GM12878 (cell line): ENCODE data around the gene MAP3K7. TPM values are rescaled to one million over a fixed set of nuclear protein-coding genes. Genes with fewer than 3 reads are reported as not detected.

Experiments used
- ATAC-seq: fragments of 200-7000 bp; cut with Tn5 transposase; 3 replicates; pipeline ENCODE4 v1.9.1; 2020; ENCODE audit warnings: mild to moderate bottlenecking, moderate library complexity
- BruUV-seq: library from RNA; stranded (reverse); fragments of 400-500 nt; replicated peaks from 2 replicates; lab custom pipeline; 2021; lab: Mats Ljungman, UMichigan
- CTCF ChIA-PET: fragments of 300-600 bp; sonication (Branson Sonifier 250); formaldehyde crosslinking; extraction: SDS; loops from one replicate; lab custom pipeline; 2021; ENCODE audit warnings: inconsistent platforms; lab: Yijun Ruan, JAX
- POLR2A ChIA-PET: fragments of 350-600 bp; formaldehyde crosslinking; extraction: SDS; loops from one replicate; lab custom pipeline; 2021; ENCODE audit warnings: inconsistent platforms; lab: Charles Lee
- RAD21 ChIA-PET: fragments of 300-600 bp; sonication (Branson Sonifier 250); formaldehyde crosslinking; loops from one replicate; lab custom pipeline; 2023; ENCODE audit warnings: antibody characterized with exemption; ENCODE audit not compliant: unreplicated experiment; lab: Charles Lee
- SMC1A ChIA-PET: fragments of 300-600 bp; sonication (Branson Sonifier 250); formaldehyde crosslinking; loops from one replicate; lab custom pipeline; 2023; ENCODE audit not compliant: unreplicated experiment, uncharacterized antibody; lab: Charles Lee
- DNase-seq: peaks from one replicate; pipeline ENCODE4 v3.0.0-alpha.2; 2011; ENCODE audit warnings: low read depth, low spot score
- FAIRE-seq: peaks from 3 replicates; lab custom pipeline; 2011; peaks lifted over from hg19 to GRCh38; lab: Jason Lieb, UNC
- H2AFZ ChIP-seq: 2 replicates; pipeline ENCODE4 v1.6.0; 2011; ENCODE audit warnings: low read depth, low read length, control low read depth; ENCODE audit not compliant: control insufficient read depth
- H3K27ac ChIP-seq: 2 replicates; pipeline ENCODE4 v1.5.1; 2011; ENCODE audit warnings: control low read depth; ENCODE audit not compliant: control insufficient read depth, insufficient read depth
- H3K27me3 ChIP-seq, 2 experiments: replicated peaks in 1 of 2; 2 replicates each; pipeline versions ENCODE4 v1.6.0 to v1.6.1; 2011; ENCODE audit warnings: low read length in 1 of 2; ENCODE audit not compliant: control insufficient read depth in 2 of 2, insufficient read depth in 2 of 2
- H3K36me3 ChIP-seq, 2 experiments: 2 replicates each; pipeline ENCODE4 v1.5.1; 2011; ENCODE audit warnings: low read length in 1 of 2; ENCODE audit not compliant: control insufficient read depth in 2 of 2, insufficient read depth in 2 of 2
- H3K4me1 ChIP-seq: 2 replicates; pipeline ENCODE4 v1.6.1; 2011; ENCODE audit warnings: mild to moderate bottlenecking, low read length, moderate library complexity, mixed read lengths; ENCODE audit not compliant: control insufficient read depth, insufficient read depth
- H3K4me2 ChIP-seq: 2 replicates; pipeline ENCODE4 v1.6.0; 2011; ENCODE audit warnings: control low read depth; ENCODE audit not compliant: control insufficient read depth, insufficient read depth
- H3K4me3 ChIP-seq: fragments of 200-600 bp; sonication (generic); 2 replicates; pipeline ENCODE4 v1.5.1; 2016
- H3K79me2 ChIP-seq: 2 replicates; pipeline ENCODE4 v1.6.0; 2011; ENCODE audit warnings: low read length; ENCODE audit not compliant: control insufficient read depth, insufficient read depth
- H3K9ac ChIP-seq: 2 replicates; pipeline ENCODE4 v1.8.0; 2011; ENCODE audit warnings: low read length, control low read depth, mixed read lengths; ENCODE audit not compliant: control insufficient read depth, insufficient read depth
- H3K9me3 ChIP-seq: replicated peaks from 3 replicates; pipeline ENCODE4 v1.5.1; 2011; ENCODE audit warnings: mild to moderate bottlenecking, low read length; ENCODE audit not compliant: control insufficient read depth, insufficient read depth
- H4K20me1 ChIP-seq: 2 replicates; pipeline ENCODE4 v1.6.0; 2011; ENCODE audit not compliant: control insufficient read depth, insufficient read depth
- BRCA1 ChIP-seq: IDR thresholded peaks from 2 replicates; pipeline ENCODE4 v1.6.1; 2011; ENCODE audit warnings: low read depth, low read length, improper control_type of control experiment
- HDAC2 ChIP-seq: fragments of 200-600 bp; sonication (generic); IDR thresholded peaks from 2 replicates; pipeline ENCODE4 v1.6.1; 2017
- RUNX3 ChIP-seq: IDR thresholded peaks from 2 replicates; pipeline ENCODE4 v1.6.1; 2012; ENCODE audit warnings: low read length, inconsistent platforms
- SUPT20H ChIP-seq: IDR thresholded peaks from 2 replicates; pipeline ENCODE4 v1.6.1; 2011; ENCODE audit warnings: low read depth, mild to moderate bottlenecking, low read length, moderate library complexity, borderline replicate concordance; ENCODE audit not compliant: control insufficient read depth
- TBL1XR1 ChIP-seq: IDR thresholded peaks from 2 replicates; pipeline ENCODE4 v1.6.1; 2012; ENCODE audit warnings: low read depth, low read length, improper control_type of control experiment
- TCF12 ChIP-seq: IDR thresholded peaks from 2 replicates; pipeline ENCODE4 v1.6.1; 2011; ENCODE audit warnings: low read depth, mild to moderate bottlenecking, low read length
- WGBS: methylation state at CpG from one replicate; pipeline ENCODE4 v1.1.6; 2016; ENCODE audit warnings: low lambda C conversion rate; ENCODE audit not compliant: insufficient replicate concordance, insufficient coverage; ENCODE audit errors: missing lambda C conversion rate; 5-methylcytosine and 5-hydroxymethylcytosine counted together
- in situ Hi-C: fragments of 300-500 bp; cut with MboI; formaldehyde crosslinking; loops from 9 replicates; pipeline ENCODE4 v1.14.3; 2018; ENCODE audit warnings: mixed read lengths
- intact Hi-C: fragments of 100-400 bp; cut with micrococcal nuclease; formaldehyde crosslinking; loops from one replicate; pipeline ENCODE4 v1.14.2; 2022; ENCODE audit not compliant: unreplicated experiment
- polyA plus RNA-seq, 11 experiments: library from polyadenylated mRNA; depleted of rRNA in 4 of 11; unstranded in 6 of 11; stranded (reverse) in 5 of 11; fragments of >200 nt; fragmentation: Nextera tagmentation in 4 of 11; fragmentation: Illumina TruSeq in 1 of 11; extraction: Ambion mirVana in 4 of 11; extraction: Trizol in 1 of 11; gene quantifications; 1 replicate in 1 of 11; 2 replicates in 10 of 11; pipeline versions ENCODE4 v1.2.1 to v1.2.3, GENCODE V29; 2011 to 2016; ENCODE audit warnings: inconsistent platforms in 2 of 11, missing spikeins in 2 of 11, low read depth in 1 of 11
- total RNA-seq, 4 experiments: library from RNA; depleted of rRNA in 3 of 4; stranded (reverse); fragments of >200 nt in 3 of 4; fragmentation: Illumina TruSeq in 1 of 4; extraction: Trizol in 1 of 4; gene quantifications; 2 replicates each; pipeline versions ENCODE4 v1.2.1 to v1.2.3, GENCODE V29; 2013 to 2021
- TF ChIP-seq, protein P1 (sequence below): fragments of 150-350 bp; IDR thresholded peaks from 2 replicates; pipeline ENCODE4 v1.6.1; 2016; ENCODE audit warnings: low read depth, low read length
- TF ChIP-seq, protein P2 (sequence below): IDR thresholded peaks from 2 replicates; pipeline ENCODE4 v1.6.1; 2012; ENCODE audit warnings: low read depth, low read length, improper control_type of control experiment

Gene MAP3K7
- total and polyA plus RNA-seq, 10 of the 15 experiments (the other 5 are each of a cell fraction or from before 2014, with no cell fraction given), result 7.0 to 42.6 (median 22.0) TPM

DNA sequence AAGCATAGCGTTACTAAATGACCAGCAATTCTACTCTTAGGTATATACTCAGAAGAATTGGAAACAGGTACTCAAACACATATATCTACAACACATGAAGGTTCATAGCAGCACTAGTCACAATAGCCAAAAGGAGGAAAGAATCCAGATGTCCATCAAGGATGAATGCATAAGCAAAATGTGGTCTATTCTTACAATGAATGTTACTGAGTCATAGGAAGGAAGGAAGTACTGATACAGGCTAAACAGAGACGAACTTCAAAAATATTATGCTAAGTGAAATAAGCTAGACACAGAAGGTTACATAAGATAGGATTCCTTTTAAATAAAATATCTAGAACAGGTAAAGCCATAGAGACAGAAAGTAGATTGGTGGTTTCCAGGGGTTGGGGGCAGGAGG lies 93.5 kb downstream of the MAP3K7 start:
- no peak overlapping the region for H3K4me3 ChIP-seq
- ChIA-PET RAD21 (no interaction called here), POLR2A (no interaction called here), CTCF (interaction anchor here (1.4 kb wide), 1 partner anchor 15 kb away, joined by 6 read pairs; no protein-coding TSS in a partner anchor), SMC1A (interaction anchor here (1.3 kb wide), 1 partner anchor 100 kb away, joined by 4 read pairs; no protein-coding TSS in a partner anchor)
- H3K27ac ChIP-seq, result no peak overlapping the region
- H3K79me2 ChIP-seq, result no peaks in the 10 kb centered on the region
- H3K9me3 ChIP-seq, result no peaks in the 10 kb centered on the region
- TF ChIP-seq, protein P1, sequence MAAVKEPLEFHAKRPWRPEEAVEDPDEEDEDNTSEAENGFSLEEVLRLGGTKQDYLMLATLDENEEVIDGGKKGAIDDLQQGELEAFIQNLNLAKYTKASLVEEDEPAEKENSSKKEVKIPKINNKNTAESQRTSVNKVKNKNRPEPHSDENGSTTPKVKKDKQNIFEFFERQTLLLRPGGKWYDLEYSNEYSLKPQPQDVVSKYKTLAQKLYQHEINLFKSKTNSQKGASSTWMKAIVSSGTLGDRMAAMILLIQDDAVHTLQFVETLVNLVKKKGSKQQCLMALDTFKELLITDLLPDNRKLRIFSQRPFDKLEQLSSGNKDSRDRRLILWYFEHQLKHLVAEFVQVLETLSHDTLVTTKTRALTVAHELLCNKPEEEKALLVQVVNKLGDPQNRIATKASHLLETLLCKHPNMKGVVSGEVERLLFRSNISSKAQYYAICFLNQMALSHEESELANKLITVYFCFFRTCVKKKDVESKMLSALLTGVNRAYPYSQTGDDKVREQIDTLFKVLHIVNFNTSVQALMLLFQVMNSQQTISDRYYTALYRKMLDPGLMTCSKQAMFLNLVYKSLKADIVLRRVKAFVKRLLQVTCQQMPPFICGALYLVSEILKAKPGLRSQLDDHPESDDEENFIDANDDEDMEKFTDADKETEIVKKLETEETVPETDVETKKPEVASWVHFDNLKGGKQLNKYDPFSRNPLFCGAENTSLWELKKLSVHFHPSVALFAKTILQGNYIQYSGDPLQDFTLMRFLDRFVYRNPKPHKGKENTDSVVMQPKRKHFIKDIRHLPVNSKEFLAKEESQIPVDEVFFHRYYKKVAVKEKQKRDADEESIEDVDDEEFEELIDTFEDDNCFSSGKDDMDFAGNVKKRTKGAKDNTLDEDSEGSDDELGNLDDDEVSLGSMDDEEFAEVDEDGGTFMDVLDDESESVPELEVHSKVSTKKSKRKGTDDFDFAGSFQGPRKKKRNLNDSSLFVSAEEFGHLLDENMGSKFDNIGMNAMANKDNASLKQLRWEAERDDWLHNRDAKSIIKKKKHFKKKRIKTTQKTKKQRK, result no peak
- TF ChIP-seq SUPT20H (no peak), TCF12 (no peak), RUNX3 (no peak), BRCA1 (no peak), HDAC2 (no peak), TBL1XR1 (no peak)
- TF ChIP-seq, protein P2, sequence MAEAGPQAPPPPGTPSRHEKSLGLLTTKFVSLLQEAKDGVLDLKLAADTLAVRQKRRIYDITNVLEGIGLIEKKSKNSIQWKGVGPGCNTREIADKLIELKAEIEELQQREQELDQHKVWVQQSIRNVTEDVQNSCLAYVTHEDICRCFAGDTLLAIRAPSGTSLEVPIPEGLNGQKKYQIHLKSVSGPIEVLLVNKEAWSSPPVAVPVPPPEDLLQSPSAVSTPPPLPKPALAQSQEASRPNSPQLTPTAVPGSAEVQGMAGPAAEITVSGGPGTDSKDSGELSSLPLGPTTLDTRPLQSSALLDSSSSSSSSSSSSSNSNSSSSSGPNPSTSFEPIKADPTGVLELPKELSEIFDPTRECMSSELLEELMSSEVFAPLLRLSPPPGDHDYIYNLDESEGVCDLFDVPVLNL, result no peak
- ATAC-seq, result no peak
- peaks cover 0 to 1% of the 10 kb centered on the region in 2 experiments; a peak in 2 of 4 replicates for H3K27me3 ChIP-seq
- DNase-seq, result no peak
- intact Hi-C loops (no loop called here), in situ Hi-C loops (no loop called here)
- H3K4me1 ChIP-seq, result no peaks in the 10 kb centered on the region
- FAIRE-seq, result no peak
- no peak overlapping the region for H2AFZ ChIP-seq
- 0% methylated on average over 2 of the region's 2 CpGs for WGBS
- H4K20me1 ChIP-seq, result no peaks in the 10 kb centered on the region; the same call in 1 of the 2 replicates
- BruUV-seq, result no TSS peak
- no peak overlapping the region for H3K4me2 ChIP-seq
- no peaks in the 10 kb centered on the region for H3K36me3 ChIP-seq
- no peak overlapping the region for H3K9ac ChIP-seq
